IMR-90 (cell line): ENCODE measurements around the gene OPCML. TPM values are rescaled to one million over a fixed set of nuclear protein-coding genes. Genes with fewer than 3 reads are reported as not detected.

Source experiments
- ATAC-seq: fragments of 200-7000 bp; cut with Tn5 transposase; 2 replicates; pipeline ENCODE4 v1.9.1; 2020; ENCODE audit warnings: low read depth, mild to moderate bottlenecking, moderate library complexity
- BruUV-seq: library from RNA; stranded (reverse); fragments of 400-500 nt; replicated peaks from 2 replicates; lab custom pipeline; 2021; lab: Mats Ljungman, UMichigan
- CTCF ChIA-PET: fragments of 300-600 bp; formaldehyde crosslinking; extraction: SDS; loops from one replicate; lab custom pipeline; 2021; ENCODE audit warnings: antibody characterized with exemption; lab: Yijun Ruan, JAX
- POLR2A ChIA-PET: fragments of 300-600 bp; sonication (Branson Sonifier 250); formaldehyde crosslinking; loops from one replicate; lab custom pipeline; 2022; ENCODE audit warnings: antibody characterized with exemption; ENCODE audit not compliant: unreplicated experiment; lab: Charles Lee
- DNase-seq: peaks from one replicate; pipeline ENCODE4 v3.0.0; 2013
- H2AFZ ChIP-seq: replicated peaks from 2 replicates; pipeline ENCODE3; 2013; ENCODE audit warnings: low read length, mild to moderate bottlenecking; ENCODE audit not compliant: poor library complexity
- H2AK5ac ChIP-seq: 2 replicates; pipeline ENCODE4 v1.6.1; 2013; ENCODE audit warnings: low read depth, low read length, inconsistent platforms
- H2AK9ac ChIP-seq: replicated peaks from 2 replicates; pipeline ENCODE3; 2013; ENCODE audit warnings: mild to moderate bottlenecking, low read depth, low read length, moderate library complexity; ENCODE audit not compliant: poor library complexity
- H2BK120ac ChIP-seq: 2 replicates; pipeline ENCODE4 v1.6.1; 2013; ENCODE audit warnings: low read depth, low read length, inconsistent platforms
- H2BK15ac ChIP-seq: 3 replicates; pipeline ENCODE4 v1.6.1; 2013; ENCODE audit warnings: low read depth, low read length, inconsistent platforms
- H2BK20ac ChIP-seq: 2 replicates; pipeline ENCODE4 v1.6.1; 2013; ENCODE audit warnings: low read depth, mild to moderate bottlenecking, inconsistent platforms, low read length, moderate library complexity
- H2BK5ac ChIP-seq: 2 replicates; pipeline ENCODE4 v1.6.1; 2013; ENCODE audit warnings: mild to moderate bottlenecking, low read depth, low read length, inconsistent platforms; ENCODE audit not compliant: poor library complexity, severe bottlenecking
- H3K14ac ChIP-seq: replicated peaks from 2 replicates; pipeline ENCODE4 v1.6.1; 2013; ENCODE audit warnings: low read depth, low read length, inconsistent platforms
- H3K18ac ChIP-seq: 2 replicates; pipeline ENCODE4 v1.6.1; 2013; ENCODE audit warnings: low read depth, low read length, control low read depth
- H3K23ac ChIP-seq: 2 replicates; pipeline ENCODE4 v1.6.1; 2013; ENCODE audit warnings: low read depth, low read length, inconsistent platforms
- H3K27ac ChIP-seq: 2 replicates; pipeline ENCODE4 v1.5.1; 2013; ENCODE audit warnings: mild to moderate bottlenecking, control low read depth, low read length; ENCODE audit not compliant: insufficient read depth
- H3K27me3 ChIP-seq: 2 replicates; pipeline ENCODE4 v1.6.1; 2013; ENCODE audit warnings: low read length; ENCODE audit not compliant: control insufficient read depth, insufficient read depth
- H3K36me3 ChIP-seq: 2 replicates; pipeline ENCODE4 v1.6.1; 2013; ENCODE audit warnings: low read length, mixed read lengths; ENCODE audit not compliant: control insufficient read depth, insufficient read depth
- H3K4ac ChIP-seq: 2 replicates; pipeline ENCODE4 v1.6.1; 2013; ENCODE audit warnings: low read depth, low read length, inconsistent platforms
- H3K4me1 ChIP-seq: 2 replicates; pipeline ENCODE4 v1.6.1; 2013; ENCODE audit warnings: low read length, mixed read lengths; ENCODE audit not compliant: control insufficient read depth, insufficient read depth
- H3K4me2 ChIP-seq: 2 replicates; pipeline ENCODE4 v1.6.1; 2013; ENCODE audit warnings: low read depth, mild to moderate bottlenecking, control low read depth, low read length, moderate library complexity
- H3K4me3 ChIP-seq: 2 replicates; pipeline ENCODE4 v1.5.1; 2013; ENCODE audit warnings: low read depth, mild to moderate bottlenecking, control low read depth, low read length, moderate library complexity; ENCODE audit not compliant: insufficient read depth
- H3K56ac ChIP-seq: 2 replicates; pipeline ENCODE4 v1.6.1; 2013; ENCODE audit warnings: low read length, inconsistent platforms; ENCODE audit not compliant: insufficient read depth; ENCODE audit errors: extremely low read depth
- H3K79me1 ChIP-seq, 2 experiments: 2 replicates each; pipeline ENCODE4 v1.6.1; 2013; ENCODE audit warnings: low read length in 2 of 2, inconsistent platforms in 1 of 2, low read depth in 1 of 2
- H3K9ac ChIP-seq: 2 replicates; pipeline ENCODE4 v1.6.1; 2013; ENCODE audit warnings: low read depth, low read length, control low read depth
- H3K9me1 ChIP-seq: 2 replicates; pipeline ENCODE4 v1.6.1; 2013; ENCODE audit warnings: low read length, inconsistent platforms; ENCODE audit not compliant: insufficient read depth
- H3K9me3 ChIP-seq: 2 replicates; pipeline ENCODE4 v1.6.1; 2013; ENCODE audit warnings: low read length; ENCODE audit not compliant: control insufficient read depth, insufficient read depth
- H4K20me1 ChIP-seq: 2 replicates; pipeline ENCODE4 v1.6.1; 2013; ENCODE audit warnings: low read length, inconsistent platforms; ENCODE audit not compliant: insufficient read depth
- H4K5ac ChIP-seq: 2 replicates; pipeline ENCODE4 v1.6.1; 2013; ENCODE audit warnings: mild to moderate bottlenecking, low read depth, low read length, control low read depth
- H4K8ac ChIP-seq, 2 experiments: 2 replicates each; pipeline ENCODE4 v1.6.1; 2013; ENCODE audit warnings: low read depth in 2 of 2, low read length in 2 of 2, control low read depth in 1 of 2, inconsistent platforms in 1 of 2
- H4K91ac ChIP-seq: 2 replicates; pipeline ENCODE4 v1.6.1; 2013; ENCODE audit warnings: low read depth, low read length, inconsistent platforms; ENCODE audit not compliant: insufficient read depth
- BHLHE40 ChIP-seq: fragments of 150-350 bp; IDR thresholded peaks from 2 replicates; pipeline ENCODE4 v1.6.1; 2016; ENCODE audit warnings: mild to moderate bottlenecking, low read depth, low read length
- FOS ChIP-seq: fragments of 150-350 bp; IDR thresholded peaks from 2 replicates; pipeline ENCODE4 v1.6.1; 2016; ENCODE audit warnings: low read depth, low read length
- MAFK ChIP-seq: IDR thresholded peaks from 2 replicates; pipeline ENCODE4 v1.6.1; 2012; ENCODE audit warnings: low read depth, low read length, improper control_type of control experiment
- MXI1 ChIP-seq: IDR thresholded peaks from 2 replicates; pipeline ENCODE4 v1.6.1; 2012; ENCODE audit warnings: low read depth, mild to moderate bottlenecking, low read length, moderate library complexity, borderline replicate concordance
- POLR2A ChIP-seq: IDR thresholded peaks from 2 replicates; pipeline ENCODE4 v1.6.1; 2012; ENCODE audit warnings: mild to moderate bottlenecking, low read depth, low read length
- RCOR1 ChIP-seq: IDR thresholded peaks from 2 replicates; pipeline ENCODE4 v1.6.1; 2012; ENCODE audit warnings: mild to moderate bottlenecking, low read length, improper control_type of control experiment; ENCODE audit not compliant: insufficient replicate concordance
- RFX5 ChIP-seq: IDR thresholded peaks from 2 replicates; pipeline ENCODE4 v1.8.0; 2012; ENCODE audit warnings: low read depth, mild to moderate bottlenecking, low read length, moderate library complexity
- SMC3 ChIP-seq: fragments of 150-350 bp; IDR thresholded peaks from 2 replicates; pipeline ENCODE4 v1.6.1; 2016; ENCODE audit warnings: low read depth, mild to moderate bottlenecking, antibody characterized with exemption, low read length, moderate library complexity
- WGBS, 2 experiments: methylation state at CpG; one replicate each; pipeline versions ENCODE4 v1.1.5 to v1.1.7; 2013; ENCODE audit warnings: missing lambda C conversion rate in 2 of 2; ENCODE audit not compliant: insufficient read length in 1 of 2; ENCODE audit errors: extremely low coverage in 2 of 2; 5-methylcytosine and 5-hydroxymethylcytosine counted together
- dilution Hi-C: fragments of 300-500 bp; cut with HindIII; formaldehyde crosslinking; loops from one replicate; pipeline ENCODE4 v1.14.3; 2018; ENCODE audit warnings: low sequenced_read_pairs; ENCODE audit not compliant: unreplicated experiment
- in situ Hi-C: fragments of 300-500 bp; cut with MboI; formaldehyde crosslinking; loops from 3 replicates; pipeline ENCODE4 v1.14.3; 2019; ENCODE audit warnings: low sequenced_read_pairs, inconsistent platforms, mixed read lengths
- intact Hi-C: fragments of 100-400 bp; cut with micrococcal nuclease; formaldehyde crosslinking; loops from 2 replicates; pipeline ENCODE4 v1.10.0; 2022
- polyA plus RNA-seq, 3 experiments: library from polyadenylated mRNA; depleted of rRNA; stranded (reverse); fragments of >200 nt; gene quantifications; 2 replicates each; pipeline ENCODE4 v1.2.3, GENCODE V29; 2012; ENCODE audit warnings: low replicate concordance in 1 of 3
- total RNA-seq: library from RNA; depleted of rRNA; stranded (reverse); fragments of >200 nt; gene quantifications from 2 replicates; pipeline ENCODE4 v1.2.3, GENCODE V29; 2012
- TF ChIP-seq, protein P1 (sequence below): fragments of 150-350 bp; IDR thresholded peaks from 2 replicates; pipeline ENCODE4 v1.6.1; 2016; ENCODE audit warnings: low read depth, mild to moderate bottlenecking, low read length, moderate library complexity, borderline replicate concordance

OPCML gene
- total and polyA plus RNA-seq, 2 of the 4 experiments (the other 2 are of a cell fraction) = under 0.01 to 2.6 TPM

DNA sequence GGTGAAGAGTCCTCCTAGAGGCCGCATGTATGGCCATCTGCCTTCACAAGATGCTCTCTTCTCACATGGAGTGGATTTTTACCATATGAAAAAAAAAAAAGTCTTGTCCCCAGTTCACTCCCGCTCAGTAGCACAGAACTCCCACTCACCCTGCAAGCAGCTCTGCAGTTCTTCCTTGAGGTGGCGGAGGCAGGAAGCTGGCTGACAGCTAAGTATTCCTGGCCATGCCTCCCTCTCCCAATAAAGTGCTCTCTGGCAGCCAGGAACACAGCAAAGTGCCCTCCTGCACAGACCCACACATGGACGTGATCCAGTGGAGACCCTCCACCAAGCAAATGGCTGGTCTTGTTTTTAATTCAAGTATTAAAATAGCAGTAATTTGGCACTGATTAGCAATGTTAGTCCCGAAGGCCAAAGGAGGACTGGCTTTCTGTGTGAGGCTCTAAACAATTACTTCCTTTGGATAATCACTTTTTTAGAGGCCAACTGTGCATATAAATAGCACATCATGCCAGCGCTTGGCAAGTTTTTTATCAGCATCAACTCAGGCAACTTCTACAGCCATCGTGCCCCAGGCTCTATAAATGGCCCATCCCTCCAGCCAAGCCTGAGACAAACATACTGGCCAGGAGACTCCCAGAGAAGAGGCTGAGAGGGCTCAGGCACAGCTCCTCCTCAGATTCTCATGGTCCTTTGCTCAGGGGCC, 413.6 kb downstream of the OPCML start:
- 60% methylated on average over 2 of the region's 7 CpGs; no CpG with 5 or more reads in 1 of the 2 experiments for WGBS, 2 experiments
- Histone ChIP-seq H4K20me1 (no peaks in the 10 kb centered on the region), H4K91ac (no peak overlapping the region), H2AK5ac (no peak overlapping the region), H2BK20ac (no peak overlapping the region), H3K9ac (no peak overlapping the region), H2AFZ (no peak overlapping the region), H3K4ac (no peak overlapping the region), H3K27me3 (no peaks in the 10 kb centered on the region), H3K79me1 (no peaks in the 10 kb centered on the region), H3K56ac (no peak overlapping the region), H4K5ac (no peak overlapping the region), H3K23ac (no peak overlapping the region), H4K8ac (no peak overlapping the region), H3K4me2 (no peak overlapping the region), H2AK9ac (no peak overlapping the region), H3K14ac (no peak overlapping the region), H3K9me1 (no peaks in the 10 kb centered on the region), H3K36me3 (no peaks in the 10 kb centered on the region), H2BK15ac (no peak overlapping the region), H3K18ac (no peak overlapping the region), H2BK5ac (no peak overlapping the region), H3K9me3 (peaks cover 18% of the 10 kb centered on the region), H2BK120ac (no peak overlapping the region), H3K27ac (no peak overlapping the region), H3K4me3 (no peak overlapping the region), H3K4me1 (no peaks in the 10 kb centered on the region)
- DNase-seq = no peak
- no peak for ATAC-seq
- dilution Hi-C loops (no loop called here), in situ Hi-C loops (no loop called here), intact Hi-C loops (no loop called here)
- no TSS peak for BruUV-seq
- TF ChIP-seq SMC3 (no peak), RCOR1 (no peak), FOS (no peak), POLR2A (no peak), BHLHE40 (no peak), MAFK (no peak), MXI1 (no peak), RFX5 (no peak)
- TF ChIP-seq, protein P1, sequence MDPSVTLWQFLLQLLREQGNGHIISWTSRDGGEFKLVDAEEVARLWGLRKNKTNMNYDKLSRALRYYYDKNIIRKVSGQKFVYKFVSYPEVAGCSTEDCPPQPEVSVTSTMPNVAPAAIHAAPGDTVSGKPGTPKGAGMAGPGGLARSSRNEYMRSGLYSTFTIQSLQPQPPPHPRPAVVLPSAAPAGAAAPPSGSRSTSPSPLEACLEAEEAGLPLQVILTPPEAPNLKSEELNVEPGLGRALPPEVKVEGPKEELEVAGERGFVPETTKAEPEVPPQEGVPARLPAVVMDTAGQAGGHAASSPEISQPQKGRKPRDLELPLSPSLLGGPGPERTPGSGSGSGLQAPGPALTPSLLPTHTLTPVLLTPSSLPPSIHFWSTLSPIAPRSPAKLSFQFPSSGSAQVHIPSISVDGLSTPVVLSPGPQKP = no peak
- CTCF ChIA-PET = no interaction called here
- POLR2A ChIA-PET = no interaction called here
